GM18867 (cell line): ENCODE measurements around the gene CRTC3.
"Not testable (repeated sequence)": the region's sequence is repeated elsewhere in the genome, so short reads cannot be mapped to it uniquely, and the experiment has no call there.

ENCODE experiments used
- ATAC-seq: cut with Tn5 transposase; IDR thresholded peaks from one replicate; pipeline ENCODE4 v1.9.1; 2021; ENCODE audit warnings: mild to moderate bottlenecking, moderate library complexity; ENCODE audit not compliant: unreplicated experiment

CRTC3 gene

DNA sequence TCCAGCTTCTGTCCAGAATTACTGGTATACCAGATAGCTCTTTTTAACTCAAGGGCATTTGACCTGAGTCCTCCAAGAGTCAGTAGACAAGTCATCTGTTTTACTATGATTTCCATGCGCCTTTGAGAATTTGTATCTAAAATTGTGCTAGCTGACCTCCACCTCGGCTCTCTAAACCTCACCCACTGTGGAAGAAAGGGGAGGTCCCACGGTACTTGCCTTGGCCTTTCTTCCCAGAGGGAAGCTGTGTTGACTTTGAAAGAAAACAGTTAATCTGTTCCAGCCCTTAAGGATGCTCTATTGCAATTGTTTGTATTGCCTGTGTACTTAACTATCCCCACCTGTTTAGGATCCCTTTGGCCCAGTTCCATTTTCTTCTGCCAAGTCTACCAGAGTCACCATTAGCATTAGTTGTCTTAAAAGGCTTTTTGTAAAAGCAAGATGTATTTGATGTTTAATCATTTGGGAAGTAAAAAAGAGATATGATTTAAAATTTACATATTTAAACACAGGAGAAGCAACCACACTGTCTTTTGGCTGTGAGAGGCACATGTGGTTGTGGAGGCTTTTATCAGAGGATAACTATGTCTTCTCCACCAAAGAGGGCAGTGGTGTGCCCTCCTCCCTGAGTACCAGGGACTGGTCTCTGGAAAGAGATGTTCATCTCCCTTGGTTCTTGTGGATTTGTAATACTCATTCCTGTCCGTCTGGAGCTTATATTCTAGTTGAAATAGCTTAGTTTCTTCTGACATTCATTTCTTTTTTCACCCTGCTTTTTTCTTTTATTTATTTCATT is 88.8 kb downstream of the CRTC3 start:
- no peak for ATAC-seq

DNA sequence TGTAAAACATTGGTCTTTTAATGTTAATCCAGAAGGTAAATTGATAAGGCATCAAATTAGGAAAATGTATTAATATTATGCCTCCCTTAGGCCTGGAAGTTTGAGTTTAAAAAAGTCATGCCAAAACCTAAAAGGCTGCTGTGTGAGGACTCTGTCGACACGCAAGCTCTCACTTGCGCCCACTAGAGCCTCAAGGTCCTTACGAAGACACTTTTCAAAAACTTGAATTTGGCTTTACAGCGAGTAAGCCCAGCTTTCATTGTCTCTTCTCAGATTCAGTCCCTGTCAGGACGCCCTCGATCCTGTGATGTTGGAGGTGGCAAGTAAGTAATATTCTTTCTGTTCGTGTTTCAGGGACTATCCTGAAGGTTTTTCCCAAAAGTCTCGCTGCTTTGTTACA is 89.7 kb downstream of the CRTC3 start:
- no peak for ATAC-seq

- no peak for ATAC-seq
These were observed 90.2 kb downstream of the CRTC3 start for GRCh38 chr15:90619939-90620338.

DNA sequence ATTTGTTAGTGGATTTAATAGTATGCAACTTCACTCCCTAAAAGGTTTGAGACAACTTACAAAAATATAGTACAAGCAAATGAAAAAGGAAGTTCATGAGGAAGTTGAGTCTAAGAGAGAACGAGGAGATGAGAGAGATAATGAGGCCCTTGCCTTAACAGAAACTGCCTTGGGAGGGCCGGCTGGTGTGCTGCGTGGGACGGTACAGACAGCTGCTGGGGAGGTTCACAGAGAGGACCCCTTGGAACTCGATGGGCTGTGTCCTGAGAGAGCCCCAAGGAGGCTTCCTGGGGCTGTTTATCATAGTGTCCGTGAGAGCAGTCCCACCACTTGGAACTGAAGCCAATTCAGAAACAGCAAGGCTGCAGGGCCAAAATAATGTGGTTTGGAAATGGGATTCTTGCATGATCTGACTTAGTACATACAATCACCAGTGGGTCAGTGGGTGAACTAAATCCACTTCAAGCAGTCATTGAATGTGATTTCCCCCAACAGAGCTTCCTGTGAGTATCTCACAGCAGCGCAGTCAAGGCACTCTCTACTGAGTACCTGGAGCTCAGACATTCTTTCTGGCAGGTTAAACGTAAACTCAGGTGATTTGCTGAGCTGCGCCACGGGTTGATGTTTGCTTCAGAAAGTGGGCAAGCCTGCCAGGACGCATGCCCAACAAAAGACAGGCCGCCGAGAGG is 90.8 kb downstream of the CRTC3 start:
- peak; percentile 48 for ATAC-seq

- no peak for ATAC-seq
These were observed 94.1 kb downstream of the CRTC3 start for GRCh38 chr15:90623854-90624253.

- ATAC-seq = no peak
These were observed 94.7 kb downstream of the CRTC3 start for GRCh38 chr15:90624278-90624981.

DNA sequence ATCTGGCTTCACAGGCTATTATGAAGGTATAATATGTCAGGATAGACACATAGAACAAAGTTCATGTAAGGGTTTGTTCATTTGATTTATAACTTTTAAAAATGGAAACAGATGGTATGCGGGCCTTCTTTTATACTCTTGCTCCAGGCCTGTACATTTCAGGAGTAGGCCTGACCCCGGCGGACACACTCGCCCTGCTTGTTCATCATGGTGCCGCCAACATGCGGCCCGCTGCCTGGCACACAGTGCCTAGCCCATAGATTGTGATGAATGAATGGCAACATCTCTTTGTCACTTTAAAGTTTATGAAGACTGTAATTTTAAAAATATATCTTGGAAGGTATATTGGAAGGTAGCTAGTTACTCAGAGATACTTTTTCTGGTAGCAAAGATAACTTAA is 95.3 kb downstream of the CRTC3 start:
- ATAC-seq = no peak

- no peak for ATAC-seq
These were observed 99.5 kb downstream of the CRTC3 start for GRCh38 chr15:90629217-90629616.

- no peak for ATAC-seq
These were observed 103.6 kb downstream of the CRTC3 start for GRCh38 chr15:90633360-90633759.

DNA sequence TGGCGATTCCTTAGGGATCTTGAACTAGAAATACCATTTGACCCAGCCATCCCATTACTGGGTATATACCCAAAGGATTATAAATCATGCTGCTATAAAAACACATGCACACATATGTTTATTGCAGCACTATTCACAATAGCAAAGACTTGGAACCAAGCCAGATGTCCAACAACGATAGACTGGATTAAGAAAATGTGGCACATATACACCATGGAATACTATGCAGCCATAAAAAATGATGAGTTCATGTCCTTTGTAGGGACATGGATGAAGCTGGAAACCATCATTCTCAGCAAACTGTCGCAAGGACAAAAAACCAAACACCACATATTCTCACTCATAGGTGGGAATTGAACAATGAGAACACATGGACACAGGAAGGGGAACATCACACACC is 107.3 kb downstream of the CRTC3 start:
- ATAC-seq = not testable (repeated sequence)

- no peak for ATAC-seq
These were observed 108.0 kb downstream of the CRTC3 start for GRCh38 chr15:90637693-90638092.

DNA sequence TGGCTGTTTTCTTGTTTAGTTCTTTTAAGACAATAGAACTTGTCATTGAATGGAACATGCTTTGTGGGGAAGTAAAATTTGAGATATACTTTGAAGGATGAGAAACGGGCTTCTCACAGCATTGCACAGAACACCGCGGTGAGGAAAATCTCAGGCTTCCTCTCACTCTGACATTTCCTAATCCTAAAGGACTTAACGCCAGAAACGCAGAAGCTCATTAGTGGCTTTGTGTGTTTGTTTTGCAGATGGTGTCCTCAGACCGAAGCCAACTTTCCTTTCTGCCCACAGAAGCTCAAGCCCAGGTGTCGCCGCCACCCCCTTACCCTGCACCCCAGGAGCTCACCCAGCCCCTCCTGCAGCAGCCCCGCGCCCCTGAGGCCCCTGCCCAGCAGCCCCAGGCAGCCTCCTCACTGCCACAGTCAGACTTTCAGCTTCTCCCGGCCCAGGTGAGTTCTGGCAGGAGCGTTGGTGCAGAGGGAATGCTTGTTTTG is 108.5 kb downstream of the CRTC3 start:
- no peak for ATAC-seq

DNA sequence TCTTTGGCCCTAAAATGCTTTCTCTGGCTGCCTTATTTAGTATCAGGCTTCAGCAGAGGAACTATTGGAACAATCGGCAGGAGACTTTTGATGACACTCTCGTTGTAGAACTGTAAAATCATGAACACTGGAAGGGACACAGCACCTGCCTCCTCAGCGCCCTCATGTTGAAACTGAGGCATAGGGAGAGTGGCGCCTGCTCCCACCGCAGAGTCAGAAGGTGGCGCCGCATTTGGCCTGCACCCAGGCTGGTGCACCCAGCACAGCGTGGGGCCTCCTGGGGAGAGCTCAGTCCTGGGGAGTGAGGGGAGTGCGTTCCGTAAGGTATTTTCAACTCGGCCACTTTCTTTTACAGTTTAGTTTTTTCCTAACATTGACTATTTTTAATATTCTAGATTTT is 109.2 kb downstream of the CRTC3 start:
- ATAC-seq = no peak

- ATAC-seq = no peak
These were observed 111.1 kb downstream of the CRTC3 start for GRCh38 chr15:90640862-90641261.

DNA sequence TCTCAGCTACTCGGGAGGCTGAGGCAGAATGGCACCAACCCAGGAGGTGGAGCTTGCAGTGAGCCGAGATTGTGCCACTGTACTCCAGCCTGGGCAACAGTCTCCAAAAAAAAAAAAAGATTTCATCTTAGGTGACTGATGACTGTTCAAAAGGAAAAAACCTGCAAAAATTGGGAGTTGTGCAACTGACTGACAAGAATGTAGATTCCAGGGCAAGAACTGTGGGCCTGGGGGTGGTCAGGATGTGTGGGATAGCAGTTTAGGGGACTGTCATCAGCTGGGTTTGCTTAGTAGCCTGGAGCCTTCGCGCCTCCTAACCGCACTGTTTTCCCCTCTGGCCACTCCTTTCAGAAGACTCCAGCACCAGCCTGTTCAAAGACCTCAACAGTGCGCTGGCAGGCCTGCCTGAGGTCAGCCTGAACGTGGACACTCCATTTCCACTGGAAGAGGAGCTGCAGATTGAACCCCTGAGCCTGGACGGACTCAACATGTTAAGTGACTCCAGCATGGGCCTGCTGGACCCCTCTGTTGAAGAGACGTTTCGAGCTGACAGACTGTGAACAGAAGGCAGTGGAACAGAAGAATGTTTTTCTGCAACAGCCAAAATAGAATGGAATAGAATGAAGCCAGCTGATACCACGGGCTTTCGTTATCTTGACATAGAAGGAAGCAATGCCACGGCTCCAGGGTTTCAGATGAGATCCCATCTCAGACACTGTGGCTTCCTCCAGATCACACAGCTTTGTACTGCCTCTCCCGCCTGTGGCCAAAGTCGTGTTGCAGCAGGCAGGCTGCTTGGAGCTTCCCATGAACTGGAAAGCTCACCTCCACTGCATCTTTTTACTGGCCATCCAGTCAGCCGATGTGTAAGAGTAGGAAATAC is 112.1 kb downstream of the CRTC3 start:
- no peak for ATAC-seq

- ATAC-seq = no peak
These were observed 113.0 kb downstream of the CRTC3 start for GRCh38 chr15:90642464-90643300.

- ATAC-seq = no peak
These were observed 113.5 kb downstream of the CRTC3 start for GRCh38 chr15:90643301-90643632.

DNA sequence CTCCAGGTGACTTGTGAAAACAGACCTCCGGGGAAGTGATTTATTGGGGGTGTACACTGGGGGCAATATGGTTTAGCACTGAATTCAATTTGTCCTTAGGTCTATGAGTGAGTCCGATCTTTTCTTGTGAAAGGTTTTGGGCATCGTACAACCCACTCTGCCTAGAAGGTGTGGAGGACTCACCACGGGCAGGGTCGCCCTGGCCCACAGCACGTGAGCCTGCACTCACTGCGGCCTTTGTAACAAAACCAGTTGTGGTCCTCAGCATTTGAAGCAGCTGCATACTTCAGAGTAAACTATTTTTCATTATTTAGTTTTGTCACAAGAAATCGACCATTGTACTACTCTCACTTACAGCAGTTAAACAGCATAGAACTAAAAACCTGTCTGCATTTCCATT is 114.8 kb downstream of the CRTC3 start:
- no peak for ATAC-seq

DNA sequence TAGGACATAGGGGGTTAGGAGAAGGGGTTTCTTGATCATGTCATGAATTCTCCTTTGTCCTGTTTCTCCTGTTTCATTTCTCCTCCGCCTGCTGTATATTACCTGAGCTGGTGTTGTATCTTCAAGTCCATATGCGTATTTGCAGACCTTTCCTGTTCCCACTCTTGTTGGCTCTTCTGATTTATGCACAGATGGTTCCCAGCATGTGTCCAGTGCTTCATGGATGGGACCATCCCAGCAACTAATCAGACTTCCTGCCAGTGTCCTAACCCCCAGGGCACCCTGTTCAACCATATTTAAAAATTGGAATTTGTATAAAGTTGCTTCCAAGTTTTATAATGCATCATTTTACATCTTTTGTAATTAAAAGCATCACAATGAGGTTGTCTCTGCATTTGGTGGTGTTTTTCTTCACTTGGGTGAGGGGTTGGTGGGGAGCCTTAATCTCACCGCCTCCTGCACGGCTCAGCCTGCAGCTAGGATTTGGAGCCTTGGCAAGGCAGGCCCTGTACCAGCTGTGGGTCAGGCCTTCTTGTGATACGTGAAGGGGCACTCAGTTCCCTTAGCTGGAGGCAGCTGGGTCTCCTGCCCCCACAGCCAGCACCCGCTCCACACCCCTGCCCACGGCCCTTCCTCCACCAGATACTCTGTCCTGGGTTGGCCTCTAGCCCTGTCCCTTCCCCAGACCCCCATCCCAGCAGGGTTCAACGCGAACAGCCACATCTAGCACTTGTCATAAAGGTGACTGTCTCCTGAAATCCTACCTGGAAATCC is 115.4 kb downstream of the CRTC3 start:
- ATAC-seq = no peak
